HEK293T (cell line): ENCODE results near the gene DBI.

Experiments
- CTCF ChIA-PET: fragments of 350-600 bp; formaldehyde crosslinking; extraction: SDS; loops from one replicate; lab custom pipeline; 2021; ENCODE audit warnings: antibody characterized with exemption, inconsistent platforms; lab: Yijun Ruan, JAX
- POLR2A ChIA-PET: fragments of 350-600 bp; formaldehyde crosslinking; extraction: SDS; loops from one replicate; lab custom pipeline; 2020; ENCODE audit warnings: antibody characterized with exemption, inconsistent platforms; lab: Yijun Ruan, JAX
- DNase-seq: peaks from one replicate; pipeline ENCODE4 v3.0.0; 2012; ENCODE audit warnings: mixed read lengths; ENCODE audit errors: extremely low spot score
- ARNT ChIP-seq: fragments of 450-650 bp; IDR thresholded peaks from 2 replicates; pipeline ENCODE4 v1.6.1; 2017; ENCODE audit warnings: mild to moderate bottlenecking
- BHLHE40 ChIP-seq: fragments of 450-650 bp; IDR thresholded peaks from 2 replicates; pipeline ENCODE4 v1.6.1; 2016; ENCODE audit warnings: mild to moderate bottlenecking, moderate library complexity, borderline replicate concordance
- CTBP1 ChIP-seq: fragments of 450-650 bp; IDR thresholded peaks from 2 replicates; pipeline ENCODE4 v1.6.1; 2016; ENCODE audit warnings: borderline replicate concordance
- ELF4 ChIP-seq: fragments of 450-650 bp; IDR thresholded peaks from 2 replicates; pipeline ENCODE4 v1.6.1; 2017; ENCODE audit warnings: antibody characterized with exemption
- FOXA1 ChIP-seq: fragments of 450-650 bp; IDR thresholded peaks from 2 replicates; pipeline ENCODE4 v1.6.1; 2016; ENCODE audit warnings: mild to moderate bottlenecking
- FOXK2 ChIP-seq: fragments of 450-650 bp; IDR thresholded peaks from 2 replicates; pipeline ENCODE4 v1.6.1; 2016; ENCODE audit warnings: mild to moderate bottlenecking
- FOXM1 ChIP-seq: fragments of 450-650 bp; IDR thresholded peaks from 2 replicates; pipeline ENCODE4 v1.6.1; 2017; ENCODE audit warnings: mild to moderate bottlenecking, borderline replicate concordance
- HDGF ChIP-seq: fragments of 450-650 bp; IDR thresholded peaks from 2 replicates; pipeline ENCODE4 v1.6.1; 2017; ENCODE audit warnings: antibody characterized with exemption, borderline replicate concordance
- L3MBTL2 ChIP-seq: fragments of 450-650 bp; conservative IDR thresholded peaks from 2 replicates; pipeline ENCODE4 v1.6.1; 2016; ENCODE audit warnings: mild to moderate bottlenecking
- LEF1 ChIP-seq: fragments of 450-650 bp; IDR thresholded peaks from 2 replicates; pipeline ENCODE4 v1.6.1; 2017; ENCODE audit warnings: mild to moderate bottlenecking, borderline replicate concordance
- NFRKB ChIP-seq: fragments of 450-650 bp; IDR thresholded peaks from 2 replicates; pipeline ENCODE4 v1.6.1; 2016; ENCODE audit warnings: mild to moderate bottlenecking, moderate library complexity
- SP1 ChIP-seq: fragments of 450-650 bp; IDR thresholded peaks from 2 replicates; pipeline ENCODE4 v1.6.1; 2017
- SUZ12 ChIP-seq: fragments of 450-650 bp; IDR thresholded peaks from 2 replicates; pipeline ENCODE4 v1.6.1; 2016; ENCODE audit warnings: mild to moderate bottlenecking
- TARDBP ChIP-seq: fragments of 450-650 bp; IDR thresholded peaks from 2 replicates; pipeline ENCODE4 v1.6.1; 2016
- ZNF384 ChIP-seq: fragments of 450-650 bp; IDR thresholded peaks from 2 replicates; pipeline ENCODE4 v1.6.1; 2016
- TF ChIP-seq, protein P1 (sequence below): fragments of 450-650 bp; IDR thresholded peaks from 2 replicates; pipeline ENCODE4 v1.6.1; 2016

Gene DBI

DNA sequence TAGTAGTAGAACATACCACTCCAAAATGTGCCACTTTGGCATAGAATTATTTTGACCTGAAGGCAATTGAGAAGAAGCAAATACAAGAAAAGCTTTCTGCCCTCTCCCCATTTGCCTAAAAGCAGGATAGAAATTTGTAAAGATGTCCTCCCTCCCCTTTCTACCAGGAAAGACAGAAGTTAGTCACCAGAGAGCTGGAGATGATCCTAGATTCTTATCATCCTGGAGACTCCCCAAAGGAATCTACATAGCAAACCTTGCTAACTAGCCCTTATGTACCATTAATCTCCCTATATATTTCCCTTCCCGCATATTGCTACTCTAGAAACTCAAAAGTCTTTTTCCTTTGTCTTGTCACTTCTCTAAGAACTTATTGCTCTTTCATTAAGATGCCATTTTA lies 52.3 kb downstream of the DBI start:
- TF ChIP-seq FOXA1: no peak
- TF ChIP-seq ARNT: no peak
- no peak for TF ChIP-seq ELF4
- TF ChIP-seq SUZ12: no peak
- no peak for TF ChIP-seq FOXK2
- TF ChIP-seq BHLHE40: no peak
- TF ChIP-seq, protein P1, sequence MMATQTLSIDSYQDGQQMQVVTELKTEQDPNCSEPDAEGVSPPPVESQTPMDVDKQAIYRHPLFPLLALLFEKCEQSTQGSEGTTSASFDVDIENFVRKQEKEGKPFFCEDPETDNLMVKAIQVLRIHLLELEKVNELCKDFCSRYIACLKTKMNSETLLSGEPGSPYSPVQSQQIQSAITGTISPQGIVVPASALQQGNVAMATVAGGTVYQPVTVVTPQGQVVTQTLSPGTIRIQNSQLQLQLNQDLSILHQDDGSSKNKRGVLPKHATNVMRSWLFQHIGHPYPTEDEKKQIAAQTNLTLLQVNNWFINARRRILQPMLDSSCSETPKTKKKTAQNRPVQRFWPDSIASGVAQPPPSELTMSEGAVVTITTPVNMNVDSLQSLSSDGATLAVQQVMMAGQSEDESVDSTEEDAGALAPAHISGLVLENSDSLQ: no peak
- no peak for TF ChIP-seq ZNF384
- TF ChIP-seq FOXM1: no peak
- no peak for TF ChIP-seq LEF1
- no peak for TF ChIP-seq CTBP1
- no peak for TF ChIP-seq HDGF
- TF ChIP-seq TARDBP: no peak
- TF ChIP-seq NFRKB: no peak
- TF ChIP-seq SP1: no peak
- no peak for TF ChIP-seq L3MBTL2
- no peak for DNase-seq
- ChIA-PET POLR2A (no interaction called here), CTCF (no interaction called here)

DNA sequence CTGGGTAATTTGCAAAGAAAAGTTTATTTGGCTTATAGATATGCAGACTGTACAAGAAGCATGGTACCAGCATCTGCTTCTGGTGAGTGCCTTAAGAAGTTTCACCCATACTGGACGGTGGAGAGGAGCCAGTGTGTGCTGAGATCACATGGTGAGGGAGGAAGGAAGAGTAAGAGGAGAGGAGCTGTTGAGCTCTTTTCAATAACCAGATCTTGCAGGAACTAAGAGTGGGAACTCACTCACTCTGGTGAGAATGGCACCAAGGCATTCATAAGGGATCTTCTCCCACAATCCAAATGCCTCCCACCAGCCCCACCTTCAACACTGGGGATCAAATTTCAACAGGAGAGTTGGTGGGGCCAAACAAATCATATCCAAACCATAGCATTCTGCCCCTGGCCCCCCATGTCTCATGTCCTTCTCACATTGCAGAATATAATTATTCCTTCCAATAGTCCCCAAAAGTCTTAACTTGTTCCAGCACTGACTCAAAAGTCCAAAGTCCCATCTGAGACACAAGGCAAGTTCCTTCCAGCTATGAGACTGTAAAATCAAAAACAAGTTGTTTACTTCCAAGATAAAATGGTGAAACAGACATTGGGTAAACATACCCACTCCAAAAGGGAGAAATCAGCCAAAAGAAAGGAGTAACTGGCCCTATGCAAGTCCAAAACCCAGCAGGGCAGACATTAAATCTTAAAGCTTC lies 53.2 kb downstream of the DBI start:
- TF ChIP-seq SUZ12: no peak
- POLR2A ChIA-PET: no interaction called here
- CTCF ChIA-PET: no interaction called here
- DNase-seq: no peak

DNA sequence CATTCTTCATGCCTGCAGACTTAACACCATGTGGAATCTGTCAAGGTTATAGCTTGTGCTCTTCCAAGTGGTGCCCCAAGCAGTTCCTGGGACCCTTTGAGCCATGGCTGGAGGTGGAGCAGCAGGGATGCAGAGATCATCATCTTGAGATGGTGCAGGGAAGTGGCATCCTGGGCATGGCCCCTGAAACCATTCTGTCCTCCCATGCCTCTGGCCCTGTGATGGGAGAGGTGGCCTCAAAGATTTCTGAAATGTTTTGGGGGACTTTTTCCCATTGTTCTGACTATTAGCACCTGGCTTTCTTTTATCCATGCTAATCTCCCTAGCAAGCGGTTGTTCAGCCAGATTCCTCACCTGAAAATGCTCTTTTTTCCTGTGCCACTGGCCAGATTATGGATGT lies 54.5 kb downstream of the DBI start:
- TF ChIP-seq CTBP1 (no peak), SUZ12 (no peak), NFRKB (no peak), ZNF384 (no peak), HDGF (no peak), ARNT (no peak), ELF4 (no peak), FOXA1 (no peak), FOXK2 (no peak)
- CTCF ChIA-PET: no interaction called here
- POLR2A ChIA-PET: no interaction called here
- DNase-seq: no peak

DNA sequence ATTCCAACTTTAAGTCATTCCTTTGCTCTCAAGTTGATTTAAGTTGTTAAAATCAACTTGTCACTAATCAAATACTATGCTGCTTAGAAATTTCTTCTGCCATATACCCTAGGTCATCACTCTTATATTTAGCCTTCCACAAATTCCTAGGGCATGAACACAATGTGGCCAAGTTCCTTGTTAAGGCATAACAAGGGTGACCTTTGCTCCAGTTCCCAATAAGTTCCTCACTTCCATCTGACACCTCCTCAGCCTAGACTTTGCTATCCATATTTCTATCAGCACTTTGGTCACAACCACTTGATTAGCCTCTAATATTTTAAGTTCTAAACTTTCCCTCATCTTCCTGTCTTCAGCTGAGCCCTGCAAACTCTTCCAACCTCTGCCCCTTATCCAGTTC lies 55.0 kb downstream of the DBI start:
- ChIA-PET CTCF (no interaction called here), POLR2A (no interaction called here)
- no peak for TF ChIP-seq NFRKB
- no peak for TF ChIP-seq BHLHE40
- TF ChIP-seq FOXA1: no peak
- no peak for DNase-seq
